ENCODE results near the gene SLC6A1. TPM values are rescaled to one million over a fixed set of nuclear protein-coding genes. Genes with fewer than 3 reads are reported as not detected.

The SLC6A1 gene
- polyA plus RNA-seq, 1 donor from 2014 or later, result not detected

GRCh38 chr3:10994306-10994705 lies 1.8 kb downstream of the SLC6A1 start:
- peaks cover 47% of the 10 kb centered on the region for H3K27me3 Mint-ChIP-seq
- peak overlapping the region in 1 of 4 donors; percentile 41 for H3K4me3 Mint-ChIP-seq
- H3K9me3 Mint-ChIP-seq, result peaks cover 0 to 6% (median 0%) of the 10 kb centered on the region in 3 donors
- H3K27ac Mint-ChIP-seq, result no peak overlapping the region
- no peaks in the 10 kb centered on the region for H3K36me3 Mint-ChIP-seq
- peaks cover 0 to 4% (median 2%) of the 10 kb centered on the region in 3 donors for H3K4me1 Mint-ChIP-seq

- H3K27me3 Mint-ChIP-seq, result peaks cover 39% of the 10 kb centered on the region
- peaks cover 0 to 6% (median 0%) of the 10 kb centered on the region in 3 donors for H3K9me3 Mint-ChIP-seq
- peaks cover 0 to 4% (median 2%) of the 10 kb centered on the region in 3 donors for H3K4me1 Mint-ChIP-seq
- no peak overlapping the region for H3K27ac Mint-ChIP-seq
- no peaks in the 10 kb centered on the region for H3K36me3 Mint-ChIP-seq
- H3K4me3 Mint-ChIP-seq, result no peak overlapping the region
Measured at GRCh38 chr3:10995871-10996270, 3.3 kb downstream of the SLC6A1 start.

- H3K36me3 Mint-ChIP-seq, result no peaks in the 10 kb centered on the region
Measured at GRCh38 chr3:10996345-10997013, 3.9 kb downstream of the SLC6A1 start.

GRCh38 chr3:10997196-10997595 lies 4.6 kb downstream of the SLC6A1 start:
- peaks cover 32% of the 10 kb centered on the region for H3K27me3 Mint-ChIP-seq
- no peak overlapping the region for H3K27ac Mint-ChIP-seq

More at GRCh38 chr3:10996345-10997013, 3.9 kb downstream of the SLC6A1 start:
- Mint-ChIP-seq H3K27me3 (peaks cover 37% of the 10 kb centered on the region), H3K9me3 (peaks cover 0 to 1% (median 0%) of the 10 kb centered on the region in 3 donors), H3K27ac (no peak overlapping the region), H3K4me1 (peaks cover 0 to 4% (median 3%) of the 10 kb centered on the region in 3 donors), H3K4me3 (no peak overlapping the region)

GRCh38 chr3:10998542-10998941 lies 6.0 kb downstream of the SLC6A1 start:
- H3K27me3 Mint-ChIP-seq, result peaks cover 25% of the 10 kb centered on the region
- no peak overlapping the region for H3K27ac Mint-ChIP-seq
- no peaks in the 10 kb centered on the region for H3K36me3 Mint-ChIP-seq
- no peak overlapping the region for H3K4me3 Mint-ChIP-seq
- H3K9me3 Mint-ChIP-seq, result no peaks in the 10 kb centered on the region
- H3K4me1 Mint-ChIP-seq, result peaks cover 0 to 4% (median 1%) of the 10 kb centered on the region in 3 donors

More at GRCh38 chr3:10997196-10997595, 4.6 kb downstream of the SLC6A1 start:
- peaks cover 0 to 3% (median 2%) of the 10 kb centered on the region in 3 donors for H3K4me1 Mint-ChIP-seq
- no peaks in the 10 kb centered on the region for H3K36me3 Mint-ChIP-seq
- no peak overlapping the region for H3K4me3 Mint-ChIP-seq
- H3K9me3 Mint-ChIP-seq, result no peaks in the 10 kb centered on the region

- Mint-ChIP-seq H3K9me3 (no peaks in the 10 kb centered on the region), H3K4me1 (peaks cover 0 to 4% (median 1%) of the 10 kb centered on the region in 3 donors), H3K36me3 (no peaks in the 10 kb centered on the region), H3K27me3 (peaks cover 18% of the 10 kb centered on the region), H3K27ac (no peak overlapping the region), H3K4me3 (no peak overlapping the region)
Measured at GRCh38 chr3:10999221-11000107, 6.9 kb downstream of the SLC6A1 start.

- H3K27ac Mint-ChIP-seq, result no peak overlapping the region
- H3K4me3 Mint-ChIP-seq, result no peak overlapping the region
- no peaks in the 10 kb centered on the region for H3K9me3 Mint-ChIP-seq
- H3K36me3 Mint-ChIP-seq, result no peaks in the 10 kb centered on the region
- H3K27me3 Mint-ChIP-seq, result peaks cover 12% of the 10 kb centered on the region
- peaks cover 0 to 4% (median 1%) of the 10 kb centered on the region in 3 donors for H3K4me1 Mint-ChIP-seq
Measured at GRCh38 chr3:11000528-11000927, 8.0 kb downstream of the SLC6A1 start.

GRCh38 chr3:11001020-11001657 lies 8.6 kb downstream of the SLC6A1 start:
- Mint-ChIP-seq H3K27me3 (peaks cover 9% of the 10 kb centered on the region), H3K9me3 (no peaks in the 10 kb centered on the region), H3K27ac (no peak overlapping the region), H3K4me3 (no peak overlapping the region), H3K4me1 (peaks cover 0 to 4% (median 1%) of the 10 kb centered on the region in 3 donors), H3K36me3 (no peaks in the 10 kb centered on the region)

GRCh38 chr3:11001658-11002021 lies 9.1 kb downstream of the SLC6A1 start:
- Mint-ChIP-seq H3K27me3 (peaks cover 10% of the 10 kb centered on the region), H3K9me3 (no peaks in the 10 kb centered on the region), H3K27ac (no peak overlapping the region), H3K4me3 (no peak overlapping the region), H3K36me3 (no peaks in the 10 kb centered on the region), H3K4me1 (peaks cover 0 to 4% (median 1%) of the 10 kb centered on the region in 3 donors)

GRCh38 chr3:11002371-11002807 lies 9.8 kb downstream of the SLC6A1 start:
- Mint-ChIP-seq H3K9me3 (no peaks in the 10 kb centered on the region), H3K27ac (no peak overlapping the region), H3K4me3 (no peak overlapping the region), H3K36me3 (no peaks in the 10 kb centered on the region), H3K27me3 (peaks cover 8% of the 10 kb centered on the region), H3K4me1 (peaks cover 0 to 4% (median 1%) of the 10 kb centered on the region in 3 donors)

GRCh38 chr3:11004563-11004962 lies 12.0 kb downstream of the SLC6A1 start:
- H3K27me3 Mint-ChIP-seq, result peaks cover 8% of the 10 kb centered on the region

GRCh38 chr3:11005686-11006256 lies 13.2 kb downstream of the SLC6A1 start:
- no peak overlapping the region for H3K4me3 Mint-ChIP-seq
- H3K27me3 Mint-ChIP-seq, result peaks cover 7% of the 10 kb centered on the region
- H3K9me3 Mint-ChIP-seq, result no peaks in the 10 kb centered on the region
- H3K27ac Mint-ChIP-seq, result no peak overlapping the region
- no peaks in the 10 kb centered on the region for H3K36me3 Mint-ChIP-seq
- peaks cover 0 to 4% (median 1%) of the 10 kb centered on the region in 3 donors for H3K4me1 Mint-ChIP-seq

More at GRCh38 chr3:11004563-11004962, 12.0 kb downstream of the SLC6A1 start:
- no peak overlapping the region for H3K4me3 Mint-ChIP-seq
- peaks cover 0 to 4% (median 1%) of the 10 kb centered on the region in 3 donors for H3K4me1 Mint-ChIP-seq
- H3K36me3 Mint-ChIP-seq, result no peaks in the 10 kb centered on the region
- H3K27ac Mint-ChIP-seq, result no peak overlapping the region
- no peaks in the 10 kb centered on the region for H3K9me3 Mint-ChIP-seq

- H3K27ac Mint-ChIP-seq, result no peak overlapping the region
- no peaks in the 10 kb centered on the region for H3K9me3 Mint-ChIP-seq
- H3K4me1 Mint-ChIP-seq, result peaks cover 0 to 2% (median 0%) of the 10 kb centered on the region in 3 donors
- no peak overlapping the region for H3K4me3 Mint-ChIP-seq
- no peaks in the 10 kb centered on the region for H3K36me3 Mint-ChIP-seq
- H3K27me3 Mint-ChIP-seq, result peaks cover 2% of the 10 kb centered on the region
Measured at GRCh38 chr3:11006986-11007933, 14.7 kb downstream of the SLC6A1 start.

- H3K9me3 Mint-ChIP-seq, result no peaks in the 10 kb centered on the region
- peaks cover 8% of the 10 kb centered on the region for H3K27me3 Mint-ChIP-seq
- no peak overlapping the region for H3K27ac Mint-ChIP-seq
- peaks cover 2% of the 10 kb centered on the region for H3K36me3 Mint-ChIP-seq
- H3K4me1 Mint-ChIP-seq, result no peaks in the 10 kb centered on the region
- no peak overlapping the region for H3K4me3 Mint-ChIP-seq
Measured at GRCh38 chr3:11009898-11010297, 17.4 kb downstream of the SLC6A1 start.

All from IgD-negative memory B cell (primary cell).